Stimulated activated CD8-positive, alpha-beta memory T cell treated with anti-CD3 and anti-CD28 coated beads, Interleukin-15, amount 100 ng/mL, for 4 hours (primary cell): ENCODE data around the gene POLR3E.

Experiments used
- DNase-seq, 2 donors: peaks; one replicate each; pipeline ENCODE4 v3.0.0-alpha.2; 2020; ENCODE audit warnings: low read depth in 2 of 2

Gene POLR3E

GRCh38 chr16:22317001-22317530 lies 19.9 kb downstream of the POLR3E start:
- DNase-seq, result no peak

- no peak for DNase-seq
These were observed 20.4 kb downstream of the POLR3E start for GRCh38 chr16:22317625-22318024.

- peak in 1 of 2 donors; percentile 19 for DNase-seq
These were observed 21.6 kb downstream of the POLR3E start for GRCh38 chr16:22318690-22319358.

GRCh38 chr16:22320572-22321339 lies 23.5 kb downstream of the POLR3E start:
- no peak for DNase-seq

GRCh38 chr16:22321340-22322001 lies 24.3 kb downstream of the POLR3E start:
- DNase-seq, result peak; percentile 23 to 28

- no peak for DNase-seq
These were observed 24.8 kb downstream of the POLR3E start for GRCh38 chr16:22322021-22322471.

- DNase-seq, result no peak
These were observed 25.5 kb downstream of the POLR3E start for GRCh38 chr16:22322741-22323140.

- no peak for DNase-seq
These were observed 26.2 kb downstream of the POLR3E start for GRCh38 chr16:22323173-22323958.

GRCh38 chr16:22323959-22324786 lies 27.0 kb downstream of the POLR3E start:
- no peak for DNase-seq

- no peak for DNase-seq
These were observed 27.8 kb downstream of the POLR3E start for GRCh38 chr16:22324787-22325597.

- no peak for DNase-seq
These were observed 28.6 kb downstream of the POLR3E start for GRCh38 chr16:22325598-22326368.

- DNase-seq, result no peak
These were observed 29.1 kb downstream of the POLR3E start for GRCh38 chr16:22326369-22326652.

- DNase-seq, result no peak
These were observed 29.7 kb downstream of the POLR3E start for GRCh38 chr16:22326771-22327445.

GRCh38 chr16:22327446-22327775 lies 30.2 kb downstream of the POLR3E start:
- DNase-seq, result no peak

- DNase-seq, result no peak
These were observed 31.0 kb downstream of the POLR3E start for GRCh38 chr16:22328081-22328725.

- no peak for DNase-seq
These were observed 32.0 kb downstream of the POLR3E start for GRCh38 chr16:22329199-22329695.

GRCh38 chr16:22330326-22330725 lies 33.1 kb downstream of the POLR3E start:
- no peak for DNase-seq

GRCh38 chr16:22333457-22333994 lies 36.3 kb downstream of the POLR3E start:
- no peak for DNase-seq
